ENCODE measurements around the gene ARMC9.

ARMC9 gene

GRCh38 chr2:231387904-231388724 lies 189.7 kb downstream of the ARMC9 start:
- DNase-seq (ENCODE audit: low read depth, low spot score) = no peak
- Histone ChIP-seq H3K36me3 (ENCODE audit: control insufficient read depth, insufficient read depth, low read length) (no peaks in the 10 kb centered on the region; the same call in 1 of the 2 replicates), H3K9me3 (ENCODE audit: control insufficient read depth, insufficient read depth, low read length) (no peaks in the 10 kb centered on the region), H3K27me3 (ENCODE audit: control insufficient read depth, insufficient read depth, low read length) (no peaks in the 10 kb centered on the region), H3K4me3 (ENCODE audit: low read length) (no peak overlapping the region), H3K4me1 (ENCODE audit: control insufficient read depth, insufficient read depth, low read length) (peaks cover 7% of the 10 kb centered on the region), H3K27ac (ENCODE audit: low read length) (no peak overlapping the region)
- no CpG with 5 or more reads among the region's 26 CpGs for WGBS (ENCODE audit: insufficient coverage, insufficient read length)

- H3K4me3 ChIP-seq (ENCODE audit: low read length) = no peak overlapping the region
- H3K27me3 ChIP-seq (ENCODE audit: control insufficient read depth, insufficient read depth, low read length) = no peaks in the 10 kb centered on the region
- H3K36me3 ChIP-seq (ENCODE audit: control insufficient read depth, insufficient read depth, low read length) = no peaks in the 10 kb centered on the region; the same call in 1 of the 2 replicates
- peaks cover 13% of the 10 kb centered on the region for H3K4me1 ChIP-seq (ENCODE audit: control insufficient read depth, insufficient read depth, low read length)
- WGBS (ENCODE audit: insufficient coverage, insufficient read length) = no CpG with 5 or more reads among the region's 15 CpGs
- no peak overlapping the region for H3K27ac ChIP-seq (ENCODE audit: low read length)
- DNase-seq (ENCODE audit: low read depth, low spot score) = no peak
- H3K9me3 ChIP-seq (ENCODE audit: control insufficient read depth, insufficient read depth, low read length) = no peaks in the 10 kb centered on the region
Measured at GRCh38 chr2:231388725-231389346, 190.4 kb downstream of the ARMC9 start.

GRCh38 chr2:231390667-231391066 lies 192.2 kb downstream of the ARMC9 start:
- no peaks in the 10 kb centered on the region for H3K9me3 ChIP-seq (ENCODE audit: control insufficient read depth, insufficient read depth, low read length)
- peaks cover 13% of the 10 kb centered on the region for H3K4me1 ChIP-seq (ENCODE audit: control insufficient read depth, insufficient read depth, low read length)
- no CpG with 5 or more reads among the region's 8 CpGs for WGBS (ENCODE audit: insufficient coverage, insufficient read length)
- DNase-seq (ENCODE audit: low read depth, low spot score) = no peak
- no peaks in the 10 kb centered on the region for H3K27me3 ChIP-seq (ENCODE audit: control insufficient read depth, insufficient read depth, low read length)
- H3K27ac ChIP-seq (ENCODE audit: low read length) = no peak overlapping the region
- H3K36me3 ChIP-seq (ENCODE audit: control insufficient read depth, insufficient read depth, low read length) = no peaks in the 10 kb centered on the region; the same call in 1 of the 2 replicates
- H3K4me3 ChIP-seq (ENCODE audit: low read length) = no peak overlapping the region

- Histone ChIP-seq H3K36me3 (ENCODE audit: control insufficient read depth, insufficient read depth, low read length) (no peaks in the 10 kb centered on the region), H3K4me1 (ENCODE audit: control insufficient read depth, insufficient read depth, low read length) (peaks cover 13% of the 10 kb centered on the region), H3K4me3 (ENCODE audit: low read length) (no peak overlapping the region), H3K27me3 (ENCODE audit: control insufficient read depth, insufficient read depth, low read length) (no peaks in the 10 kb centered on the region), H3K9me3 (ENCODE audit: control insufficient read depth, insufficient read depth, low read length) (no peaks in the 10 kb centered on the region), H3K27ac (ENCODE audit: low read length) (no peak overlapping the region)
- DNase-seq (ENCODE audit: low read depth, low spot score) = no peak
- WGBS (ENCODE audit: insufficient coverage, insufficient read length) = no CpG with 5 or more reads among the region's 7 CpGs
Measured at GRCh38 chr2:231391981-231392380, 193.6 kb downstream of the ARMC9 start.

- H3K9me3 ChIP-seq (ENCODE audit: control insufficient read depth, insufficient read depth, low read length) = no peaks in the 10 kb centered on the region
- H3K4me1 ChIP-seq (ENCODE audit: control insufficient read depth, insufficient read depth, low read length) = peaks cover 13% of the 10 kb centered on the region
- no peaks in the 10 kb centered on the region for H3K27me3 ChIP-seq (ENCODE audit: control insufficient read depth, insufficient read depth, low read length)
- H3K36me3 ChIP-seq (ENCODE audit: control insufficient read depth, insufficient read depth, low read length) = peaks cover 5% of the 10 kb centered on the region; the same call in 1 of the 2 replicates
- no CpG with 5 or more reads among the region's 14 CpGs for WGBS (ENCODE audit: insufficient coverage, insufficient read length)
- H3K27ac ChIP-seq (ENCODE audit: low read length) = no peak overlapping the region
- H3K4me3 ChIP-seq (ENCODE audit: low read length) = no peak overlapping the region
- no peak for DNase-seq (ENCODE audit: low read depth, low spot score)
Measured at GRCh38 chr2:231392431-231393148, 194.2 kb downstream of the ARMC9 start.

GRCh38 chr2:231393149-231394131 lies 195.0 kb downstream of the ARMC9 start:
- no peak overlapping the region for H3K4me3 ChIP-seq (ENCODE audit: low read length)
- peaks cover 13% of the 10 kb centered on the region for H3K4me1 ChIP-seq (ENCODE audit: control insufficient read depth, insufficient read depth, low read length)
- no peak for DNase-seq (ENCODE audit: low read depth, low spot score)
- H3K36me3 ChIP-seq (ENCODE audit: control insufficient read depth, insufficient read depth, low read length) = peaks cover 13% of the 10 kb centered on the region; the same call in 1 of the 2 replicates
- no CpG with 5 or more reads among the region's 17 CpGs for WGBS (ENCODE audit: insufficient coverage, insufficient read length)
- H3K27me3 ChIP-seq (ENCODE audit: control insufficient read depth, insufficient read depth, low read length) = no peaks in the 10 kb centered on the region
- no peak overlapping the region for H3K27ac ChIP-seq (ENCODE audit: low read length)
- H3K9me3 ChIP-seq (ENCODE audit: control insufficient read depth, insufficient read depth, low read length) = no peaks in the 10 kb centered on the region

GRCh38 chr2:231394211-231395141 lies 196.0 kb downstream of the ARMC9 start:
- H3K27me3 ChIP-seq (ENCODE audit: control insufficient read depth, insufficient read depth, low read length) = no peaks in the 10 kb centered on the region
- H3K4me3 ChIP-seq (ENCODE audit: low read length) = no peak overlapping the region
- H3K27ac ChIP-seq (ENCODE audit: low read length) = no peak overlapping the region
- peaks cover 8% of the 10 kb centered on the region for H3K4me1 ChIP-seq (ENCODE audit: control insufficient read depth, insufficient read depth, low read length)
- WGBS (ENCODE audit: insufficient coverage, insufficient read length) = no CpG with 5 or more reads among the region's 13 CpGs
- no peak for DNase-seq (ENCODE audit: low read depth, low spot score)
- H3K9me3 ChIP-seq (ENCODE audit: control insufficient read depth, insufficient read depth, low read length) = no peaks in the 10 kb centered on the region
- H3K36me3 ChIP-seq (ENCODE audit: control insufficient read depth, insufficient read depth, low read length) = peaks cover 18% of the 10 kb centered on the region; the same call in 1 of the 2 replicates

- no CpG with 5 or more reads among the region's 95 CpGs for WGBS (ENCODE audit: insufficient coverage, insufficient read length)
- no peak for DNase-seq (ENCODE audit: low read depth, low spot score)
- Histone ChIP-seq H3K9me3 (ENCODE audit: control insufficient read depth, insufficient read depth, low read length) (no peaks in the 10 kb centered on the region), H3K4me3 (ENCODE audit: low read length) (peak within 1 kb of the TSS; percentile 50; the same call in 1 of the 2 replicates), H3K27ac (ENCODE audit: low read length) (no peak within 1 kb of the TSS), H3K27me3 (ENCODE audit: control insufficient read depth, insufficient read depth, low read length) (no peaks in the 10 kb centered on the region), H3K4me1 (ENCODE audit: control insufficient read depth, insufficient read depth, low read length) (peaks cover 8% of the 10 kb centered on the region), H3K36me3 (ENCODE audit: control insufficient read depth, insufficient read depth, low read length) (peaks cover 18% of the 10 kb centered on the region; the same call in 1 of the 2 replicates)
Measured at GRCh38 chr2:231395188-231396057, 197.0 kb downstream of the ARMC9 start, which contains the start of gene B3GNT7. B3GNT7 (plus strand) TSS chr2:231395710; CDS start chr2:231395804, 94 bp downstream.
